NCI-H2196 treated with DMSO at 0.1 percent for 48 hours (cell line): Measurements from ENCODE around the gene GNG12.

Source experiments
- DNase-seq: peaks from one replicate; lab custom pipeline; 2025; ENCODE audit not compliant: unreplicated experiment; lab: John Stamatoyannopoulos, UW

The GNG12 gene

DNA sequence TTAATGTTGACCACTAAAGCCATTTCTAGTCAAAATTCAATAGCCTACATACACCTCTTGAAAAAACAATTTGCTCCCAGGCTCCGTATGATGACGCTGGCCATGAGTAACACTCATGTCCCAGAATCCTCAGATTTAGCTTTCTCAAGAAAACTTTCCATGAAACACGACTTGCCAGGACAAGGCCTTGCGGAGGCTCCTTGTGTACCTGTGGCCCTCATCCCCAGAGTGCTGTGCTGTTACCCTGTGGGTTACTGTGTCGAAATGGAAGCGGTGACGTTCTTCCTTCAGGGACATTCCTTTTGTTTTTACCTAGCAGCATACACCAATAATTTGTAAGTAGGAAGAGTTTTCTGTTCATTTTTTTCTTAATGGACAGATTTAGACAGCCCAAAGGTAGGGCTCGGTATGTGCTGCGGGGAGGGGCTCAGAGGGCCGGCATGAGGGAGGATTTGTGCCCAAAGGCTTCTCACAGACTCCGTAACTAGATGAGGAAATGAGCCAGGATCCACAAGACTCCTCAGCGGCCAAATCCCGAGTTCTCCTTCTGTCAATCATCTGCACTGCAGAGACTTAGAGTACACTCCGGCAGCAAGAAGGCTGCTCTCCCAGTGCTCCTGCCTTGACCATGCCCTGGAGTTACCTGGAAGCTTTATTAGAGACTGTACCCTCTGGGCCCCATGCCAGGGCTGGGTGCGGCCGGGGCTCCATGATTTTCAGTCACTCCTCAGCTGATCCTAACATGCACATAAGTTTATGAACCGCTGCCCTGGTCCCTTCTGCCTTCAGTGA lies 17.8 kb downstream of the GNG12 start:
- DNase-seq, result no peak

DNA sequence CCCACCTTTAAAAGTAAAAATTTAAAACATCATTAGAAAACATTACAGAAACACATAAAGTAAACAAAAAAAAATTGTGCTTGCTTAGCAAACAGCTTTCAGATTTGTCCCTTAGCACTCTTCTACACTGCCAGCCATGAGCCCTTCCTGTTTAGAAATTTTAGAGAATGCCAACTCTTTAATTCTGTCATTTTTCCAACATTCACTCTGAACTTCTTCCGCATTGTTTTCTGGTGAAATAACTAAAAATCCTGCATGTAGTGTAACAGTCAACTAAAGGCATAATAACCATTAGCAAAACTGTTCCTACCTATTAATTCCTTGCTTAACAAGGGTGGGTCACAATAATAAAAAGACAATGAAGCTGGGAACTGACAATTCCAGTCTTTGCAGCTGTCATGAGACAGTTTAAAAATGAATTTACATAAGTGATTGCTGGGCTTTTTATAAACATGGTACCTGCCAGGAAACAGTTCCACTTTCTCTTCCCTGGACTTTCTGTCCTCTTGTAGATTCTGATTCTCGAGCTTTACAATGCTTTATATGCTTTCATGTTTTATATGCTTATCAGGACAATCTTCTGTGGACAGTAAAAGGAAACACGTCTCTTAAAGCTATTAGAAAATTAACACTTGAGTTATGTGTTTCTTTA lies 19.0 kb downstream of the GNG12 start:
- no peak for DNase-seq

DNA sequence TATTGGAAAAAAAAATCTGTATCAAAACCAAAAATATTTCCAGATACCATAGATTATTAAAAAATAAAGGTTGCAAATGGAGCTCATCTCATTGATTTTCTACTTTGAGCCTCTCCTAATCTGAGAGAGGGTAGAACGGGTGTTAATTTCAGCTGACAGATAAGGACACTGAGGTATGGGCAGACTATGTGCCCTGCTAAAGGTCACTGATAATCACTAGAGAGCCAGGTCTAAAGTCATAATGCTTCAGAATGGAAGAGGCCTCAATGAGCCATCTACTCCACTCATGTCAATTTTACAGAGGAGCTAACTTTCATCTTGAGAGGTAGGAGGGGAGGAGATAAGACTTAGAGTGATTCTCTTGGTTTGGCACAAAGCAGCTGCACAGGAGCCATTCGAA lies 21.0 kb downstream of the GNG12 start:
- DNase-seq, result no peak

DNA sequence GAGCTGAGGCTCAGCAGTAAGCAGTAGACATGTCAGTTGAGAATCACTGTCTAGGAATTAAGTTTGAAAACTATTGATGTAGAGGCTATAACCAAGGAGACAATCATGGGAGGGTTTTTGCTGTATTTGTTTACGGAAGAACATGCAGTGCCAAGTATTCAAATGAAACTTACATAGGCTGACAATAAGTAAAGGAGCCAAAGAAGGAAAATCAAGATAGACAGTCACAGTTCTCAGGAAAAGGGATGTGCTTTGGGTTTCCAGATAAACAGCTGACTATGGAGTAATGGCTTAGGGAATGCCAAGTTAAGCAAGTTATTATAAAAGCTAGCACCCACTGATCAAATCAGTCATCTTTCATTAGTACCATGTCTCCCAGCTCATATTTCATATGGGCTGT lies 21.5 kb downstream of the GNG12 start:
- DNase-seq, result no peak

DNA sequence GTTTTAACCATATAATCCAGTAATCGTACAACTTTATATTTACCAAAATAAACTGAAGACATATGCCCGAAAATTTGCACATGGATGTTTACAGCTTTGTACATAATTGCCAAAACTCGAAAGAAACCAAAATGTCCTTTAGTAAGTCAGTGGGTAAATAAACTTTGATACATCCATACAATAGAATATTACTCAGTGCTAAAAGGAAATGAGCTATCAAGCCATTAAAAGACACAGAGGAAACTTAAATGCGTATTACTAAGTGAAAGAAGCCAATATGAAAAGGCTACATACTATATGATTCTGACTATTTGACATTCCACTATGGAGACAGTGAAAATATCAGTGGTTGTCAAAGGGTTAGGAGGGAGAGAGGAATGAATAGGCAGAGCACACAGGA lies 23.4 kb downstream of the GNG12 start:
- no peak for DNase-seq

DNA sequence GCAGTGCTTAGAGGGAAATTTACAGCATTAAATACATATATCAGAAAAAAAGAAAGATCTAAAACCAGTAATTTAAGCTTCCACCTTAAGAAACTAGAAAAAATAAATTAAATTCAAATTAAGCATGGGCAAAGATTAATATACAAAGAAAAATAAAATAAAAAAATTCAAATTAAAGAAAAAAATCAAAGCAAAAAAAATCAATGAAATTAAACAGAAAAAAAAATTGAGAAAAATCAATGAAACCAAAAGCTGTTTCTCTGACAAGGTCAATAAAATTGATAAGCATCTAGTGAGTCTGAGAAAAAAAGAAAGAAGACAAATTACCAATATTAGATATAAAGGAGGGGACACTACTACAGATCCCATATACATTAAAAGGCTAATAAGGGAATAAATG lies 26.0 kb downstream of the GNG12 start:
- DNase-seq, result no peak

DNA sequence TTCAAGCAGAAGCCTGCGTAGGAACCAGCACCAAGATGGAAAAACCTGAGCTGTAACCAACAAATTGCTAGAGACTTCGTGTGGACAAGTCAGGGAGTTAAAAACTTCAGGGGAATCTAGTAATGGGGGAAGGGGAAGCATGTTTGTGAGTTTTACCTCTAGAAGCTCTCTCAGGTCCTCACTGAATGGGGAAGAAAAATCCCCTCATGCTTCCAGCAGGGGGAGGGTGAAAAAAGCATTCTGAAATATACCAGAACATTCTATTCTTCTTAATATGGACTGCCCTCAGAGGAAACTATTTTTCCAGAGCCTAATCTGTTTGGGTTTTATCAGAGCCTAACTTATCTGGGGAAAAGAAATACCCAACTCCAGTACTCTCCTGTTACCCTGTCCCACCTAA lies 28.6 kb downstream of the GNG12 start:
- DNase-seq, result no peak

DNA sequence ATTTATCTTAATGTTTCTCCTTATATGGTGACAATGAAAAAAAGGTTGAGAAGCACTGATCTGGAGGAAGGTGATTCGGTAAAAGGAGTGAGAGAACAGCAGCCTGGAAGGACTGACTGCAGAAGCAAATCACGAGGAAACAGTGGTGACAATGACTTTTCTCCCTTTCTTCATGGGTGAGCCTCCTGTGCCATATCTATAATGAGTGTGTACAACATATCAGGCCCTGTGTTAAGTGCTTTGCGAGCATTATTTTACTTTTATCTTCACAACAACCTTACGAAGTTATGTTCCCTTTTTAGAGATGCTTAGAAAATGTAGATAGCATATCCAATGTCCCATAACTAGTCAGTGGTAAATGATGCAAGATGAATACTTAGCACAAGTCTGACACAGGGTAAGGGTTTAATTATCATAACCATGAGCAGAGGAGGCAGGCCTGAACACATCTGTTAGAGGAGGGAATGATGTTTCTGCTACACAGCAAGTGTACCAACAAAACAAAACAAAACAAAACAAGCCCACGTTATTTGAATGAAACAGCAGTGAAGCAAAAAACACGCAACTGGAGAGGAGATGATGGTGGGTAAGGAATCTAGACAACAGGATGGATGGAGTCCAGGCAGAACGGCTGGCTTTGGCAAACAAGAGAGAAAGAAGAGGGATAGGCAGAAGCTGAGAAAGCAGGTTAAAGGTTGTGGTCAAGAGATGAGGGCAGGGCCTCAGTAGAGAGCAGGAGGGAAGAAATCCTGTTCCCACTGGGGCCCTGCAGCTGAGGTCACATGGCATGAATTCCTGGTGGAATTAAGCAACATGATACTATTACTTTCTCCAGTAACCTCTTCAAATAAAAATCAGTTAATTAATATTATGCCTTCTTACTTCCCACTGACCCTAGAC lies 29.6 kb downstream of the GNG12 start:
- DNase-seq, result no peak

DNA sequence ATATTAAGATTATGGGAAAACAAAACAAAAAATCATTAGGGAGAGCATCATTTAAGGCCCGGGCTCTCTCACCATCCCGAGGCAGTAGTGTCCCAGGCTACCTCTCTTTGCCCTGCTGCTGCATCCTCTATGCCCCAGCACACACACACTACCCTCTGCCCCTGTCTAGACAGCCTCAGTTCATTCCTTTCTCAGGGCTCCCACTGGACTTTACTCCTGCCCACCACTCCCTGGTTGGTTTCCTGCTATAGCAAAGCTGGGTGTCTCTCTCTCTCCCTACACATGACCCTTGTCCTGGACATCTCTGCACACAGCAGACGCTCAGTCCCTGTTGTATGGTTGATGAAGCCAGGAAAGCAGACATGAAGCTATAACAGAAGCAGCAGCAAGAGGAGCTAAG lies 30.7 kb downstream of the GNG12 start:
- DNase-seq, result no peak

DNA sequence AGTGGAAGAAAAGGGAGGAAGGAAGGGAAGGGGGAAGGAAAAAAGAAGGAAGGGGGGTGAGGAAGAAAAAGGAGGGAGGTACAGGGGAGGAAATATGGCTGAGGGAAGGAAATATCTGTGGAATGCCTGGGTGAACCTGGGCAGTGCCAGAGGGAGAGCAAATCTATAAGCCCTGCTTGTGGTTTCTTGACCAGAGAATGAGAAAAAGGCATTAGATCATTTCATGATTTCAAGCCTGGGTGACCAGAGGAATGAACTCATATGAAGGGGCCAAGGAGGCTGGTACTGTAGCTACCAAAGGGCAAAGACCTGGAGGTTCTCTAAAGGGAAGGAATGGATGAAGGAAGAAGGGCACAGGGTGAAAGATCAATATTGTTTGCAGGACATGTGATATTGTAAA lies 31.4 kb downstream of the GNG12 start:
- no peak for DNase-seq

DNA sequence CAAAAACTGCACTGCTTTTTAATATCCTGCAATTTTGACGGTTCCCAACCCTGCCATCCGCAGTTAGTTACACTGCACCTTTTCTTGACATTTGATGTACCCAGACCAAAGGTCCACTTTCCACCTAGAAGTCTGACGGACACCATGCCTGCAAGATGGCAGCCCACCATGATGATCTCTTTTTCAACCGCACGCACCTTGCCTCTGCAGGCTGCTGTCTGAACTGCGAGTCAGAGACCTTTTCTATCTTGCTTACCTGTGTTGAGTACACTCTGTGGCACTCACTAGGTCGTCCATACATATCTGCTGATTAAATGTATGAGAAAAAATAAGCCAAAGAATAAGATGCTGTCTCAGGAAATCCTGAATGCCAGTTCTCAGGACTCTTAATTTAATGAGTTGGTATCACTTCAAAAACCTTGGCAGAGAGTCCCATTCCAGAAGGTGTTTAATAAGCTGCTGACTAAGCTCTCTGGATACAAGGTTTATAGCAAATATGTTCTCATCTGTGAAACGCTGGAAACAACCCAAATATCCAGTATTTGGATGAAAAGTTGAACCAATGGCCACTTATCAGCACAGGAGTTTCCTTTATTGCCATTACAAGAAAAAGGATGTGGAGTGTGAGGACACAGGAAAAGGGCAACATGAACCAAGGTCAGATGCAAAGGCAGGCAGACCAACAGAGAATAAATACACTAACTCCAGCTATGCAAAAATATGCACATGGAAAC lies 37.9 kb downstream of the GNG12 start:
- no peak for DNase-seq

DNA sequence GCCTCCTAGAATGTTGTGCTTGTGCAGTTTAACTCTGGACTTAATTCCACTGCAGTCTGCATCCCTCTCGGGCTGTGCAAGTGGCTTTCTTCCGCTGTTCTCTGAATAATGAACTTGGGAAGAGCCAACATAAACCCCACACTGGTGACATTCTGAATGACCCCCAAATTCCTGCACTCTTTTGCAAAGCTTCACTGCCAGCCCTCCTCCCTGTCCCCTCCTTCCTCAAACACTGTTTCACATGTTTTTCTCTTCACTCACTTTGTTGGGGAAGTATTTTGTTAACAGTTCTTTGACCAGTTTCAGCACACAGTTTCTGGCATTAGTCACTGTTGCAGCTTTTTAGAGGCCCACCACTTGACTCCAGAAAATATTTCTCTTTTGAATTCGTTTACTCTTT lies 39.7 kb downstream of the GNG12 start:
- no peak for DNase-seq

DNA sequence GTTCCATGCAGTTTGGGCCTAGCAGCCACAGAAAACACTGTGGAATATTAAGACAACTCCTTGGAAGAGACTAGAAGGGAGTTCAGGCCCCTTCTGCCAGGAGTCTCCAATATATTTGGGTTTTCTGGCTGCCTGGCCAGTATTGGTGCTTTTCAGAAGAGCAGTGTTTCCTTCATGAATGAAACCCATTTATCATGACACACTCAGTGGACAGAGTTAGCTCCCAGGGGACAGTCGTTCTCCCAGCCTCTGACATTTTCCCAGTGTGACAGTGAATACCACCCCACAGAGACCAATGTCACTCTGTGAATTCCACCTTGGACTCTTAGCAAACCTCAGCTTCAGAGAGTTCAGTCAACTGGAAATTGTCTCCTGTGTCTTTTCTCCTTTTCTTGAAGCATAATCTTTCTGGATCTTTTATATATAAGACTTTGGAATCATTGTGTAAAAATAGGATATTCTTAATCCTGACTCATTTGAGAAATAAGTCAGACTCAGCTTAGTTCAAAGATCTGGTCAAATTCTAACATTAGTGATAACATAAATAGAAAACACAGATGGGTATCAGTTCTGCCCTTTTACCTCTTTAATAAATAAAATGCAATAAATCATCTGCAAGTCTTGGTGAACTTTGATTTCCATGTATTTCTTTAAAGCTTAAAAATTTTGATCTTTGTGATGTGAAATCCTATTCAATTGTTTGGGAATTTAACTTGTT lies 40.4 kb downstream of the GNG12 start:
- no peak for DNase-seq

DNA sequence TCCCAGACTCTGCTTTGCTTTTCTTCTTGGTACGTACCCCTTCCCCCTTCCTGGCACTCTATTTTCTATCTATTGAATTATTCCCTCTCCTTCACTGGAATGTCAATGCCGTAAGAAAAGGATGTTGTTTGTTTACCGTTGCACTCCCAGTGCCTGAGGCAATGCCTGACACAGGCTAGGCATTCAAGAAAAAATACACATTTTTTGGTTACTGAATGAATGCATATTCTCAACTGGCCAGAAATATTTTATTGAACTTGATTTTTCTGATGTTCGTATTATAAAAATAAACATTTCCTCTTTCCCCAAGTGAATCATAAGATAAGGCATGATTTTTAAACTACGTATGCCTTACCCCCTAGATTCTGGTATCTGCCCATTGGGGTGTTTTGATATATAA lies 41.2 kb downstream of the GNG12 start:
- DNase-seq, result no peak

DNA sequence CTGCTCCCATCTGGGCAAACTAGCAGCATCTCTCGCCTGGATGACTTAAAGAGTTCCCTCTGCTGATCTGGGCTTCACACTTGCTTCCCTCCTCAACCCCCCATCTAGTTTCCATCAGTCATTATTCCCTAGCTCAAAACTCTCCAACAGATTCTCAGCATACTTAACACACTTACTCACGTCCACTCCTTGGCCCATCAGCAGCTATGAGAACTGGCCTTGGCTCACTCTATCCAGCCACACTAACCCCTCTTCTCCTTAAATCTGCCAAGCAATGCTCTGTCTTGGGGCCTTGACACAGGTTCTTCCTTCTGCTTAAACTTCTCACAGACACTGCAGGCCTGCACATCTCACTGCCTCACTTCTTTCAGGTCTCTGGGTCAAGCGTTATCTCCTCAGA lies 41.6 kb downstream of the GNG12 start:
- DNase-seq, result no peak

DNA sequence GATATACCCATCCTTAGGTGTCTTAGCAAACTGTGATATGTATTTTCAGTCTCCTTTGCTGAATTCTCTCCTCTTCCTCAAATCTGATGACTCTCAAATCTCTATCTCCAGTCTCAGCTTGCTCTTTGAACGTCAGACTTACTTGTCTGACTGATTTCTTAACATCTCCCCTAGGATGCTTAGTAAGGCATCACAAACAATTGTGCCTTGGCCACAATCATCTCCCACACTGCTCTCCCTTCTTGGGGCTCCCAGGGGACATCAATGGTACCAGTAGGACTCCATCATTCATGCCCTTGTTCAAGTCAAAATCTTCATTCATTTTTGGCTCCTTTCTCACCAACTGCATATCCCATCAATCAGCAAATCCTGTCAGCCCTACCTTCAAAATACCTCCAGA lies 42.0 kb downstream of the GNG12 start:
- no peak for DNase-seq

DNA sequence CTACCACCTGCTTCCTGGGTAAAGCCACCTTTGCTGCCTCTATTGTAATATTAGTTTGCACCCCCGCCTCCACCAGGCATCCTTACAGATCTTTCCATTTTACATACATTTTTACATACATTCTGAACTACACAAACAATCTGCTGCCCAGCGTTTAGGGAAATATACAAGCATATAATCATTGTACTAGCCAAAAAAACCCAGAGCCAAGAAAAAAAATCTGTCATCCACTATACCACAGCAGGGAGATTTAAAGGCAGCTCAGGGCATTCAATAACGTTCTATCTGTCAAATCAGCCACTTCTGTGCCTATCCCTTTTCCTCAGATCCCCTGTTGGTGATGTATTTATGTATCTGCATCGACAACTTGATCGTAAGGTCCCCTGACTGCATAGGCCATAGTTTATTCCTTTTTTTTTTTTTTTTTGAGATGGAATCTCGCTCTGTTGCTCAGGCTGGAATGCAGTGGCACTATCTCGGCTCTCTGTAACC lies 43.0 kb downstream of the GNG12 start:
- no peak for DNase-seq

DNA sequence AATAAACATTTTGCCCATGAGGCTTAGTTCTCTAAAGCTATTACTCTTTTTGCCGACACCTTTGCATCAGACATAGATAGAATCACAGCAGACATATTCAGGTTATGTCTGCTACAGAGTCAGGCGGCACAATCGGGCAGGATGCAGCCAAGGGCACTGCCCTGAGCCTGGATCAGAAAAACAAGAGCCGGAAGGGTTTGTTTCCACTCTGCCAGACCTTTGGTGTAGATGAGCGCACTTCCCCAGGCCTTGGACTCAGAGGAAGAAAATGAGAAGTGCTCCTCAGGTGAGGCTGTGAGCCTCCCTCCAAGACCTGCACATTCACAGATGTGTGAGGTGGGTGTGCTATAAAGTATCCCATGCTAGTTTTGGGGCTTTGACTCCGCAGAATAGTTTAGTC lies 43.7 kb downstream of the GNG12 start:
- DNase-seq, result no peak

DNA sequence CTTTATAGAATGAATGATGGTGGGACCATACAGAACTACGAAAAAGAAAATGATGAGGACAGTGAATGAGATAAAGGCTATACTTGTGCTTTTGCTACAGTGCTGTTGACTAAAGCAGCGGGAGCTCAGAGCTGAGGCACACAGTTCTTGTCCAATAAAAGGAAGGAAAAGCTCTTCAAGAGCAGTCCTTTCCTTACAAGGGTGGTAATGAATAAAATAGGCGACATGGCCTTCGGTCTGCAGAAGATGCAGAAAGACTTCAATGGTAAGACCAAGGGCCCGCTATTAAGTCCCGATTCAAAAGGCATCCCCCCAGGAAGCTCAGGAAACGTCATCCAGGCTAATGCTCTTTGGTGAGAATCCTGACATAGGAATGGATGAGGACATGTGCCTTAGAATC lies 44.4 kb downstream of the GNG12 start:
- no peak for DNase-seq

DNA sequence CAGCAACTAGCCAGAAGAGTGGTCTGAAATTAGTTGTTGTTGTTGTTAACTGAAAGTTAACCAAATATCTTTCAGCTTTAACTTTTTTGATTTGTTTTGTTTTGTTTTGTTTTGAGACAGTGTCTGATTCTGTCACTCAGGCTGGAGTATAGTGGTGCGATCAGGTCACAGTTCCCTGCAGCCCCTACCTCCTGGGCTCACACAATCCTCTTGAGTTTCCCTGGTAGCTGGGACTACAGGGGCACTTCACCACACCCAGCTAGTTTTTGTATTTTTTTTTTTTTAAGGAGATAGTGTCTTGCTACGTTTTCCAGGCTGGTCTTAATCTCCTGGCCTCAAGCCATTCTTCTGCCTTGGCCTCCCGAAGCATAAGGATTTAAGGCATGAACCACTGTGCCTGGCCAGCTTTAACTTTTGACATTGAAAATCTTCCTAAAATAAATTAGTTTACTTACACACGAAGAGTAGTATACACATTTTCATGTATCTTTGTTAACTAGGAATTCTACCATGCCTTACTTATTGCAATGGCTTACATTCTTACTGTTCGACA lies 45.0 kb downstream of the GNG12 start:
- no peak for DNase-seq
